Heart left ventricle (tissue), 13 donors: ENCODE measurements around the gene SLC32A1.

ENCODE experiments used
- CTCF ChIP-seq, 12 donors: fragments of 200-600 bp; sonication (generic) in 4 of 12; IDR thresholded peaks; one replicate each; pipeline versions ENCODE4 v1.5.0 to v1.8.0; 2018 to 2022; ENCODE audit warnings: antibody characterized with exemption in 12 of 12, mild to moderate bottlenecking in 5 of 12
- POLR2A ChIP-seq, 2 donors: fragments of 450-650 bp; IDR thresholded peaks; one replicate each; pipeline ENCODE4 v1.6.1; 2017; ENCODE audit warnings: antibody characterized with exemption in 2 of 2, mild to moderate bottlenecking in 2 of 2, moderate library complexity in 2 of 2
- donor health status: ischemic (EF 13 %, LVEDD 7.1; RV severe dilation, severe dysfunction).
- donor health status: DM: no; HTN: yes; CAD: no.
- donor health status: DM: no; HTN: no; CAD: no.
- donor health status: ischemic (EF 25% LVEDD 6.9; RV normal size, moderate dysfunction).
- donor health status: ischemic (EF 25% LVEDD 5.7; RV mildly dilated, moderate dysfunction).
- donor health status: ischemic (EF 35%, LVEDD 5.7; RV mildly dilated, moderate dysfunction).
- donor health status: nonischemic (EF 11% LVEDD 7.7; RV severe dilation, severe dysfunction).
- donor health status: DM: yes; HTN: yes; CAD: no.
- donor health status: PGD.
- donor health status: ischemic (EF 29% LVEDD 5.4; RV normal size, mild dysfunction).
- donor health status: nonischemic (EF 23%, LVEDD 6.1; RV moderate dilation, normal function).

- no peak for TF ChIP-seq POLR2A (IDR thresholded peaks at IDR 0.05)
- no peak for TF ChIP-seq CTCF (IDR thresholded peaks at IDR 0.05)
These were observed 20.1 kb upstream of the SLC32A1 start for GRCh38 chr20:38704136-38704535.
